ENCODE results near the gene FARS2. TPM values are rescaled to one million over a fixed set of nuclear protein-coding genes. Genes with fewer than 3 reads are reported as not detected.

The FARS2 gene
- total RNA-seq, 4 donors from 2014 or later: 2.6 to 21.9 (median 15.0) TPM

GRCh38 chr6:5781966-5782556 is 520.7 kb downstream of the FARS2 start:
- TF ChIP-seq POLR2A (IDR thresholded peaks at IDR 0.05): no peak

GRCh38 chr6:5782783-5783547 is 521.7 kb downstream of the FARS2 start:
- intact Hi-C loops (cut with DNase I; ENCODE audit: low total_unique reads): no loop called here
- peak; percentile 94 for DNase-seq
- Histone ChIP-seq H3K36me3 (no peaks in the 10 kb centered on the region), H3K27me3 (no peaks in the 10 kb centered on the region), H3K9me3 (no peaks in the 10 kb centered on the region), H3K4me1 (peaks cover 7 to 19% (median 13%) of the 10 kb centered on the region in 4 donors), H3K27ac (peak overlapping the region; percentile 72 to 83 (median 78)), H3K4me3 (no peak overlapping the region)
- 46% methylated on average over 26 of the region's 26 CpGs; no CpG with 5 or more reads in 1 of the 2 donors for WGBS, 2 donors (ENCODE audit: low coverage in 1 of 2)
- in situ Hi-C loops (cut with MboI; ENCODE audit: low pct_ligation_motif_present in 1 of 4, low pct_unique_long_range_greater_than_20kb in 1 of 4, low sequenced_read_pairs in 3 of 4): no loop called here
- TF ChIP-seq EP300 (IDR thresholded peaks at IDR 0.05; ENCODE audit: low read depth): no peak
- peak in 2 of 3 donors; percentile 77 to 79 for TF ChIP-seq POLR2AphosphoS5 (IDR thresholded peaks at IDR 0.05)
- TF ChIP-seq CTCF (IDR thresholded peaks at IDR 0.05): no peak
- peak; percentile 67 for TF ChIP-seq POLR2A (IDR thresholded peaks at IDR 0.05)

More at GRCh38 chr6:5781966-5782556, 520.7 kb downstream of the FARS2 start:
- intact Hi-C loops (cut with DNase I; ENCODE audit: low total_unique reads) (no loop called here), in situ Hi-C loops (cut with MboI; ENCODE audit: low pct_ligation_motif_present in 1 of 4, low pct_unique_long_range_greater_than_20kb in 1 of 4, low sequenced_read_pairs in 3 of 4) (no loop called here)
- Histone ChIP-seq H3K9me3 (no peaks in the 10 kb centered on the region), H3K4me1 (peaks cover 7 to 19% (median 13%) of the 10 kb centered on the region in 4 donors), H3K27me3 (no peaks in the 10 kb centered on the region), H3K27ac (peak overlapping the region; percentile 65 to 83 (median 72)), H3K4me3 (no peak overlapping the region), H3K36me3 (no peaks in the 10 kb centered on the region)
- no peak for DNase-seq
- 80 to 85% methylated on average over 1 to 15 of the region's 17 CpGs for WGBS, 2 donors (ENCODE audit: low coverage in 1 of 2)

- no peaks in the 10 kb centered on the region for H3K27me3 ChIP-seq
- TF ChIP-seq EP300 (IDR thresholded peaks at IDR 0.05; ENCODE audit: low read depth): no peak
- no peak for TF ChIP-seq POLR2AphosphoS5 (IDR thresholded peaks at IDR 0.05)
- no peak for TF ChIP-seq CTCF (IDR thresholded peaks at IDR 0.05)
- no peak for TF ChIP-seq POLR2A (IDR thresholded peaks at IDR 0.05)
- no peak for DNase-seq
- WGBS, 2 donors (ENCODE audit: low coverage in 1 of 2): 55 to 83% methylated on average over 4 to 19 of the region's 19 CpGs
- no peak overlapping the region for H3K4me3 ChIP-seq
- intact Hi-C loops (cut with DNase I; ENCODE audit: low total_unique reads): no loop called here
- no peaks in the 10 kb centered on the region for H3K36me3 ChIP-seq
- peak overlapping the region; percentile 72 to 83 (median 78) for H3K27ac ChIP-seq
- peaks cover 7 to 19% (median 13%) of the 10 kb centered on the region in 4 donors for H3K4me1 ChIP-seq
- H3K9me3 ChIP-seq: no peaks in the 10 kb centered on the region
- in situ Hi-C loops (cut with MboI; ENCODE audit: low pct_ligation_motif_present in 1 of 4, low pct_unique_long_range_greater_than_20kb in 1 of 4, low sequenced_read_pairs in 3 of 4): no loop called here
Measured at GRCh38 chr6:5783584-5784089, 522.3 kb downstream of the FARS2 start.

GRCh38 chr6:5785249-5785648 is 523.9 kb downstream of the FARS2 start:
- Histone ChIP-seq H3K4me1 (peaks cover 7 to 19% (median 13%) of the 10 kb centered on the region in 4 donors), H3K36me3 (no peaks in the 10 kb centered on the region), H3K9me3 (no peaks in the 10 kb centered on the region), H3K4me3 (no peak overlapping the region), H3K27me3 (no peaks in the 10 kb centered on the region), H3K27ac (no peak overlapping the region)
- TF ChIP-seq POLR2AphosphoS5 (IDR thresholded peaks at IDR 0.05) (no peak), EP300 (IDR thresholded peaks at IDR 0.05; ENCODE audit: low read depth) (no peak), CTCF (IDR thresholded peaks at IDR 0.05) (no peak), POLR2A (IDR thresholded peaks at IDR 0.05) (no peak)
- 81 to 89% methylated on average over 5 to 8 of the region's 8 CpGs for WGBS, 2 donors (ENCODE audit: low coverage in 1 of 2)
- in situ Hi-C loops (cut with MboI; ENCODE audit: low pct_ligation_motif_present in 1 of 4, low pct_unique_long_range_greater_than_20kb in 1 of 4, low sequenced_read_pairs in 3 of 4) (no loop called here), intact Hi-C loops (cut with DNase I; ENCODE audit: low total_unique reads) (no loop called here)
- no peak for DNase-seq

All from transverse colon (tissue), 4 donors.